SK-N-SH (cell line): ENCODE measurements around the gene C1QL4. TPM values are rescaled to one million over a fixed set of nuclear protein-coding genes. Genes with fewer than 3 reads are reported as not detected.

Experiments used
- CTCF ChIA-PET: fragments of 300-600, 350-600 bp; formaldehyde crosslinking; extraction: SDS; loops from one replicate; lab custom pipeline; 2021; lab: Yijun Ruan, JAX
- POLR2A ChIA-PET: fragments of 350-600 bp; sonication (Branson Sonifier 250); formaldehyde crosslinking; extraction: SDS; loops from one replicate; lab custom pipeline; 2020; ENCODE audit warnings: antibody characterized with exemption, inconsistent platforms; lab: Yijun Ruan, JAX
- DNase-seq: peaks from one replicate; pipeline ENCODE4 v3.0.0; 2012
- H2AFZ ChIP-seq: fragments of 200-600 bp; sonication (generic); 2 replicates; pipeline ENCODE4 v1.8.1; 2016; ENCODE audit warnings: antibody characterized with exemption, mild to moderate bottlenecking, low read depth
- H3F3A ChIP-seq: fragments of 200-600 bp; sonication (generic); replicated peaks from 2 replicates; pipeline ENCODE3; 2016; ENCODE audit warnings: antibody characterized with exemption, mild to moderate bottlenecking; ENCODE audit not compliant: insufficient read depth
- H3K27ac ChIP-seq, 2 experiments: fragments of 200-500 bp in 1 of 2; fragments of 200-600 bp in 1 of 2; sonication (Bioruptor generic) in 1 of 2; sonication (generic), shearing (Covaris generic) in 1 of 2; 2 replicates each; pipeline versions ENCODE4 v1.5.1 to v1.6.1; 2014 to 2016; ENCODE audit warnings: low read depth in 2 of 2, inconsistent platforms in 1 of 2, low read length in 1 of 2, mild to moderate bottlenecking in 1 of 2, mixed read lengths in 1 of 2
- H3K27me3 ChIP-seq: fragments of 200-600 bp; sonication (generic), shearing (Covaris generic); 2 replicates; pipeline ENCODE4 v1.6.1; 2016; ENCODE audit warnings: mixed run types; ENCODE audit not compliant: insufficient read depth
- H3K36me3 ChIP-seq, 2 experiments: fragments of 200-500 bp in 1 of 2; fragments of 200-600 bp in 1 of 2; sonication (Bioruptor generic) in 1 of 2; sonication (generic) in 1 of 2; replicated peaks in 1 of 2; 2 replicates each; pipeline versions ENCODE3 to v1.5.1; 2014 to 2016; ENCODE audit warnings: low read length in 1 of 2, mild to moderate bottlenecking in 1 of 2; ENCODE audit not compliant: insufficient read depth in 2 of 2, control insufficient read depth in 1 of 2
- H3K4me1 ChIP-seq, 2 experiments: fragments of 200-500 bp in 1 of 2; fragments of 200-600 bp in 1 of 2; sonication (Bioruptor generic) in 1 of 2; sonication (generic), shearing (Covaris generic) in 1 of 2; 2 replicates each; pipeline versions ENCODE4 v1.5.1 to v1.6.1; 2014 to 2016; ENCODE audit warnings: low read depth in 1 of 2, low read length in 1 of 2, mixed run types in 1 of 2; ENCODE audit not compliant: insufficient read depth in 2 of 2, control insufficient read depth in 1 of 2
- H3K4me2 ChIP-seq: fragments of 200-600 bp; sonication (generic), shearing (Covaris generic); 2 replicates; pipeline ENCODE4 v1.6.1; 2017; ENCODE audit warnings: mixed run types
- H3K4me3 ChIP-seq, 2 experiments: fragments of 200-500 bp in 1 of 2; fragments of 200-600 bp in 1 of 2; sonication (Bioruptor generic) in 1 of 2; sonication (generic), shearing (Covaris generic) in 1 of 2; 2 replicates each; pipeline versions ENCODE4 v1.5.1 to v1.8.1; 2014 to 2016; ENCODE audit warnings: low read depth in 2 of 2, inconsistent platforms in 1 of 2, low read length in 1 of 2, mild to moderate bottlenecking in 1 of 2, mixed read lengths in 1 of 2, moderate library complexity in 1 of 2
- H3K79me2 ChIP-seq: fragments of 200-600 bp; sonication (generic); 2 replicates; pipeline ENCODE4 v1.8.1; 2017; ENCODE audit warnings: mild to moderate bottlenecking; ENCODE audit not compliant: insufficient read depth
- H3K9ac ChIP-seq: fragments of 200-600 bp; sonication (generic); 2 replicates; pipeline ENCODE4 v1.6.1; 2017; ENCODE audit warnings: mixed run types
- H3K9me2 ChIP-seq: fragments of 200-600 bp; sonication (generic); 2 replicates; pipeline ENCODE4 v1.6.1; 2017; ENCODE audit warnings: mixed run types
- H3K9me3 ChIP-seq: fragments of 200-600 bp; sonication (generic); 2 replicates; pipeline ENCODE4 v1.6.1; 2017; ENCODE audit warnings: mixed run types, mild to moderate bottlenecking, moderate library complexity
- H4K20me1 ChIP-seq: fragments of 200-600 bp; sonication (generic); 2 replicates; pipeline ENCODE4 v1.6.1; 2017; ENCODE audit warnings: mild to moderate bottlenecking, mixed run types; ENCODE audit not compliant: insufficient read depth
- EP300 ChIP-seq, 2 experiments: IDR thresholded peaks; 2 replicates each; pipeline versions ENCODE4 v1.4.0 to v1.6.1; 2012; ENCODE audit warnings: borderline replicate concordance in 1 of 2, low read depth in 1 of 2, low read length in 1 of 2
- EZH2phosphoT487 ChIP-seq: fragments of 200-600 bp; sonication (generic); IDR thresholded peaks from 2 replicates; pipeline ENCODE4 v1.6.1; 2017; ENCODE audit warnings: low read depth, mixed run types, mild to moderate bottlenecking, antibody characterized with exemption, moderate library complexity, borderline replicate concordance
- GATA2 ChIP-seq: sonication (generic); formaldehyde crosslinking; IDR thresholded peaks from 2 replicates; pipeline ENCODE4 v1.5.0; 2020; ENCODE audit warnings: mild to moderate bottlenecking, missing genetic modification reagents
- MAX ChIP-seq: IDR thresholded peaks from 2 replicates; pipeline ENCODE4 v1.4.0; 2012; ENCODE audit warnings: low read depth
- NFIC ChIP-seq: IDR thresholded peaks from 2 replicates; pipeline ENCODE4 v1.4.0; 2012; ENCODE audit warnings: borderline replicate concordance
- NRF1 ChIP-seq: IDR thresholded peaks from 2 replicates; pipeline ENCODE4 v1.6.1; 2012; ENCODE audit warnings: low read depth, mild to moderate bottlenecking, low read length
- RCOR1 ChIP-seq: fragments of 150-350 bp; IDR thresholded peaks from 2 replicates; pipeline ENCODE4 v1.6.1; 2017; ENCODE audit warnings: antibody characterized with exemption, low read length
- SIN3A ChIP-seq: IDR thresholded peaks from 2 replicates; pipeline ENCODE4 v1.6.1; 2012; ENCODE audit warnings: low read depth, mild to moderate bottlenecking, low read length, moderate library complexity, borderline replicate concordance
- TAF1 ChIP-seq: IDR thresholded peaks from 2 replicates; pipeline ENCODE4 v1.6.1; 2012; ENCODE audit warnings: low read depth, mild to moderate bottlenecking, low read length, moderate library complexity, borderline replicate concordance
- TCF12 ChIP-seq: IDR thresholded peaks from 2 replicates; pipeline ENCODE4 v1.4.0; 2012
- USF1 ChIP-seq: IDR thresholded peaks from 2 replicates; pipeline ENCODE4 v1.4.0; 2012; ENCODE audit warnings: low read depth, borderline replicate concordance
- YY1 ChIP-seq: IDR thresholded peaks from 2 replicates; pipeline ENCODE4 v1.4.0; 2012; ENCODE audit warnings: low read depth, mild to moderate bottlenecking
- ZBTB33 ChIP-seq: IDR thresholded peaks from 2 replicates; pipeline ENCODE4 v1.4.0; 2012; ENCODE audit warnings: low read depth, borderline replicate concordance
- WGBS: methylation state at CpG from one replicate; pipeline ENCODE4 v1.1.6; 2017; ENCODE audit warnings: low lambda C conversion rate; 5-methylcytosine and 5-hydroxymethylcytosine counted together
- polyA plus RNA-seq, 3 experiments: library from polyadenylated mRNA; depleted of rRNA; stranded (reverse); fragments of >200 nt; gene quantifications; 2 replicates each; pipeline ENCODE4 v1.2.3, GENCODE V29; 2012

The C1QL4 gene
- polyA plus RNA-seq, 1 of the 3 experiments (the other 2 are of a cell fraction), result 14.6 TPM

GRCh38 chr12:49309386-49309785 lies 27.6 kb downstream of the C1QL4 start:
- Histone ChIP-seq H4K20me1 (no peaks in the 10 kb centered on the region), H3K27ac (no peak overlapping the region), H3K4me2 (no peak overlapping the region), H3K9ac (no peak overlapping the region), H3K36me3 (no peaks in the 10 kb centered on the region), H3F3A (no peaks in the 10 kb centered on the region), H2AFZ (no peak overlapping the region), H3K27me3 (no peaks in the 10 kb centered on the region), H3K4me3 (no peak overlapping the region), H3K9me3 (no peaks in the 10 kb centered on the region), H3K4me1 (no peaks in the 10 kb centered on the region), H3K9me2 (no peaks in the 10 kb centered on the region), H3K79me2 (no peaks in the 10 kb centered on the region)
- ChIA-PET CTCF (interaction anchor here (0.7 to 1.0 kb wide), 3 partner anchors 22 to 419 kb away, joined by 3 to 4 read pairs (median 4); no protein-coding TSS in a partner anchor), POLR2A (no interaction called here)
- TF ChIP-seq TCF12 (no peak), MAX (no peak), EZH2phosphoT487 (no peak), USF1 (no peak), NRF1 (no peak), EP300 (IDR thresholded peaks at IDR 0.05; ENCODE audit: borderline replicate concordance in 1 of 2, low read depth in 1 of 2, low read length in 1 of 2) (no peak)
- WGBS, result 89% methylated on average over 7 of the region's 7 CpGs
- no peak for DNase-seq

- no peak for TF ChIP-seq TAF1
- no peak for TF ChIP-seq RCOR1
- TF ChIP-seq SIN3A, result no peak
- no peak for TF ChIP-seq GATA2 (CRISPR knock-in tag)
- no peak for TF ChIP-seq ZBTB33
- TF ChIP-seq NFIC, result no peak
- TF ChIP-seq YY1, result no peak
- no peak for TF ChIP-seq USF1
- 73% methylated on average over 6 of the region's 6 CpGs for WGBS
- DNase-seq, result no peak
Measured at GRCh38 chr12:49305762-49306510, 31.1 kb downstream of the C1QL4 start.

More at GRCh38 chr12:49305762-49306510, 31.1 kb downstream of the C1QL4 start:
- no peak overlapping the region for H3K4me2 ChIP-seq
- H3F3A ChIP-seq, result no peaks in the 10 kb centered on the region
- ChIA-PET CTCF (interaction anchor here (0.6 to 29.6 kb wide), 5 partner anchors 15 to 71 kb away, joined by 3 to 658 read pairs (median 4); partner anchors contain the start of gene C1QL4), POLR2A (interaction anchor here (0.6 to 0.7 kb wide), 2 partner anchors 18 to 317 kb away, joined by 3 to 6 read pairs; no protein-coding TSS in a partner anchor)
- H3K79me2 ChIP-seq, result no peaks in the 10 kb centered on the region
- no peak overlapping the region for H3K27ac ChIP-seq
- H3K9ac ChIP-seq, result no peak overlapping the region
- peaks cover 0 to 6% of the 10 kb centered on the region in 2 experiments; a peak in 1 of 4 replicates for H3K4me1 ChIP-seq
- H3K9me2 ChIP-seq, result no peaks in the 10 kb centered on the region
- H3K36me3 ChIP-seq, result no peaks in the 10 kb centered on the region
- no peaks in the 10 kb centered on the region for H3K27me3 ChIP-seq
- H3K9me3 ChIP-seq, result no peaks in the 10 kb centered on the region
- H4K20me1 ChIP-seq, result no peaks in the 10 kb centered on the region
- H3K4me3 ChIP-seq, result no peak overlapping the region
- no peak overlapping the region for H2AFZ ChIP-seq
